BE2C (cell line): ENCODE data around the gene TSC22D1.

Experiments used
- DNase-seq: peaks from one replicate; pipeline ENCODE4 v3.0.0-alpha.2; 2020
- H3K27me3 ChIP-seq: fragments of 250-450 bp; sonication (Bioruptor Pico); 2 replicates; pipeline ENCODE4 v1.5.1; 2020; ENCODE audit warnings: mild to moderate bottlenecking
- H3K36me3 ChIP-seq: fragments of 250-450 bp; sonication (Bioruptor Pico); 2 replicates; pipeline ENCODE4 v1.5.1; 2020; ENCODE audit warnings: mild to moderate bottlenecking
- H3K4me1 ChIP-seq: fragments of 250-450 bp; sonication (Bioruptor Pico); 2 replicates; pipeline ENCODE4 v1.5.1; 2020
- H3K4me3 ChIP-seq: 2 replicates; pipeline ENCODE4 v1.5.1; 2011; ENCODE audit warnings: low read depth, low read length
- H3K9me3 ChIP-seq: fragments of 250-450 bp; sonication (Bioruptor Pico); 2 replicates; pipeline ENCODE4 v1.5.1; 2020
- TF ChIP-seq, protein P1 (sequence below): IDR thresholded peaks from 2 replicates; pipeline ENCODE4 v1.5.1; 2012; ENCODE audit warnings: mild to moderate bottlenecking, low read depth, low read length

Gene TSC22D1

DNA sequence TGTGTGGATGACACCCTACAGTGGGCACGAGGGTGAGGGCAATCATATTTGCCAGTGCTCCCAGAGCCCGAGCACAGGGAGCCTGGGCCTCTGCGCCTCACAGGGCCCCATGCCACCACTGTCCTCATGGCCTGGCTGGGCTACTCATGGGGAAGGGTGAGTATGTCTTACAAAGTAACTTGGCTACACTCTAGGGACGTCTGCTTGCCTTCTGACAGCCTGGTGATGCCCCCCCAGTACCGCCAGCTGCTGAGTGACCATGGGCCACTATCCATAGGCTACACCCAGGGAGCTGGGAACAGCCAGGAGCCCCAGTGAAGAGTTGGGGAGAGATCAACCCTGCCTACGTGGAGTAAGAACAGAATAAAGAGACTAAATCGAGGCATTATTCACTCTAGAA lies 123.7 kb downstream of the TSC22D1 start:
- no peaks in the 10 kb centered on the region for H3K4me1 ChIP-seq

GRCh38 chr13:44451651-44452050 lies 124.5 kb downstream of the TSC22D1 start:
- no peaks in the 10 kb centered on the region for H3K9me3 ChIP-seq
- TF ChIP-seq, protein P1, sequence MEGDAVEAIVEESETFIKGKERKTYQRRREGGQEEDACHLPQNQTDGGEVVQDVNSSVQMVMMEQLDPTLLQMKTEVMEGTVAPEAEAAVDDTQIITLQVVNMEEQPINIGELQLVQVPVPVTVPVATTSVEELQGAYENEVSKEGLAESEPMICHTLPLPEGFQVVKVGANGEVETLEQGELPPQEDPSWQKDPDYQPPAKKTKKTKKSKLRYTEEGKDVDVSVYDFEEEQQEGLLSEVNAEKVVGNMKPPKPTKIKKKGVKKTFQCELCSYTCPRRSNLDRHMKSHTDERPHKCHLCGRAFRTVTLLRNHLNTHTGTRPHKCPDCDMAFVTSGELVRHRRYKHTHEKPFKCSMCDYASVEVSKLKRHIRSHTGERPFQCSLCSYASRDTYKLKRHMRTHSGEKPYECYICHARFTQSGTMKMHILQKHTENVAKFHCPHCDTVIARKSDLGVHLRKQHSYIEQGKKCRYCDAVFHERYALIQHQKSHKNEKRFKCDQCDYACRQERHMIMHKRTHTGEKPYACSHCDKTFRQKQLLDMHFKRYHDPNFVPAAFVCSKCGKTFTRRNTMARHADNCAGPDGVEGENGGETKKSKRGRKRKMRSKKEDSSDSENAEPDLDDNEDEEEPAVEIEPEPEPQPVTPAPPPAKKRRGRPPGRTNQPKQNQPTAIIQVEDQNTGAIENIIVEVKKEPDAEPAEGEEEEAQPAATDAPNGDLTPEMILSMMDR, result no peak
- no peak overlapping the region for H3K4me3 ChIP-seq
- DNase-seq, result no peak
- no peaks in the 10 kb centered on the region for H3K27me3 ChIP-seq
- no peaks in the 10 kb centered on the region for H3K36me3 ChIP-seq
- H3K4me1 ChIP-seq, result no peaks in the 10 kb centered on the region

More for the DNA sequence above, 123.7 kb downstream of the TSC22D1 start:
- H3K4me3 ChIP-seq, result no peak overlapping the region
- TF ChIP-seq, protein P1, result no peak
- no peaks in the 10 kb centered on the region for H3K9me3 ChIP-seq
- no peak for DNase-seq
- no peaks in the 10 kb centered on the region for H3K27me3 ChIP-seq
- H3K36me3 ChIP-seq, result no peaks in the 10 kb centered on the region

DNA sequence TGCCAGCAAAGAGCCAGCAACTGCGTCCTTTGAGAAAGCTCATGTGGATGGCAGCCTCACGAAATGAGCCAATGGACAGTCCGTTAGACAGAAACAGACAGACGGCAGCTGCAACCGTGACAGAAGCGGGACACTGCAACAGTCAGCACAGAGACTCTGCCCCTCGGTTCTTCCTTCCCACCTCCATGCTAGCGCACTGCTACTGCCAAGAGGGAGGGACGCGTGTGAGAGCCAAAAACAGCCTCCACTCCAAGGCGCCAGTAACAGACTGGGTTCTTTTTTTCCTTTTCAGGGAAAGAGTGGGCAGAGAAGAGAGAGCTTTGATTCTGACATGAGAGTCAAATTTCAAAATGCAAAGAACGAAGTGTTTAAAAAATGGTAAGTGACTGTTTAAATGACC lies 125.0 kb downstream of the TSC22D1 start:
- TF ChIP-seq, protein P1, result no peak
- H3K9me3 ChIP-seq, result no peaks in the 10 kb centered on the region
- no peaks in the 10 kb centered on the region for H3K4me1 ChIP-seq
- no peaks in the 10 kb centered on the region for H3K27me3 ChIP-seq
- no peaks in the 10 kb centered on the region for H3K36me3 ChIP-seq
- DNase-seq, result no peak
- no peak overlapping the region for H3K4me3 ChIP-seq

GRCh38 chr13:44449999-44450821 lies 125.9 kb downstream of the TSC22D1 start:
- no peak for DNase-seq
- Histone ChIP-seq H3K4me1 (no peaks in the 10 kb centered on the region), H3K27me3 (no peaks in the 10 kb centered on the region), H3K9me3 (no peaks in the 10 kb centered on the region), H3K4me3 (no peak overlapping the region), H3K36me3 (no peaks in the 10 kb centered on the region)
- TF ChIP-seq, protein P1, result no peak

GRCh38 chr13:44448875-44449274 lies 127.3 kb downstream of the TSC22D1 start:
- TF ChIP-seq, protein P1, result no peak
- no peak for DNase-seq

GRCh38 chr13:44448373-44448772 lies 127.8 kb downstream of the TSC22D1 start:
- Histone ChIP-seq H3K4me3 (no peak overlapping the region), H3K9me3 (no peaks in the 10 kb centered on the region), H3K4me1 (no peaks in the 10 kb centered on the region), H3K36me3 (no peaks in the 10 kb centered on the region), H3K27me3 (no peaks in the 10 kb centered on the region)
- TF ChIP-seq, protein P1, result no peak
- DNase-seq, result no peak

More at GRCh38 chr13:44448875-44449274, 127.3 kb downstream of the TSC22D1 start:
- Histone ChIP-seq H3K4me1 (no peaks in the 10 kb centered on the region), H3K4me3 (no peak overlapping the region), H3K36me3 (no peaks in the 10 kb centered on the region), H3K27me3 (no peaks in the 10 kb centered on the region), H3K9me3 (no peaks in the 10 kb centered on the region)
